Measurements from ENCODE around the gene PRR12.
A peak's percentile ranks its signal among the peaks of the same experiment; 100 is the strongest.

Gene PRR12

GRCh38 chr19:49590071-49590970 lies 661 bp upstream of the PRR12 start:
- DNase-seq (ENCODE audit: low read depth), result peak; percentile 87
- in situ Hi-C loops (cut with HindIII; ENCODE audit: low sequenced_read_pairs), result no loop called here
- no peak for TF ChIP-seq CTCF (IDR thresholded peaks at IDR 0.05; ENCODE audit: low read depth, low read length, missing control alignments)
- H3K4me3 ChIP-seq (ENCODE audit: low read depth, low read length), result peak overlapping the region; percentile 89

GRCh38 chr19:49591731-49592485 lies 926 bp downstream of the PRR12 start:
- TF ChIP-seq CTCF (IDR thresholded peaks at IDR 0.05; ENCODE audit: low read depth, low read length, missing control alignments), result no peak
- peak overlapping the region; percentile 89 for H3K4me3 ChIP-seq (ENCODE audit: low read depth, low read length)
- no peak for DNase-seq (ENCODE audit: low read depth)
- in situ Hi-C loops (cut with HindIII; ENCODE audit: low sequenced_read_pairs), result no loop called here

GRCh38 chr19:49592486-49593232 lies 1.7 kb downstream of the PRR12 start:
- in situ Hi-C loops (cut with HindIII; ENCODE audit: low sequenced_read_pairs), result no loop called here
- TF ChIP-seq CTCF (IDR thresholded peaks at IDR 0.05; ENCODE audit: low read depth, low read length, missing control alignments), result no peak
- DNase-seq (ENCODE audit: low read depth), result no peak
- peak overlapping the region; percentile 89 for H3K4me3 ChIP-seq (ENCODE audit: low read depth, low read length)

- peak overlapping the region; percentile 89 for H3K4me3 ChIP-seq (ENCODE audit: low read depth, low read length)
- TF ChIP-seq CTCF (IDR thresholded peaks at IDR 0.05; ENCODE audit: low read depth, low read length, missing control alignments), result no peak
- in situ Hi-C loops (cut with HindIII; ENCODE audit: low sequenced_read_pairs), result no loop called here
- peak; percentile 77 for DNase-seq (ENCODE audit: low read depth)
These were observed 2.5 kb downstream of the PRR12 start for GRCh38 chr19:49593233-49594113.

GRCh38 chr19:49594157-49594992 lies 3.4 kb downstream of the PRR12 start:
- H3K4me3 ChIP-seq (ENCODE audit: low read depth, low read length), result no peak overlapping the region
- DNase-seq (ENCODE audit: low read depth), result no peak
- in situ Hi-C loops (cut with HindIII; ENCODE audit: low sequenced_read_pairs), result no loop called here
- TF ChIP-seq CTCF (IDR thresholded peaks at IDR 0.05; ENCODE audit: low read depth, low read length, missing control alignments), result no peak

Data from astrocyte of the cerebellum (primary cell).